Measurements from ENCODE around the gene TMEM54. TPM values are rescaled to one million over a fixed set of nuclear protein-coding genes. Genes with fewer than 3 reads are reported as not detected.

Gene TMEM54
- total RNA-seq, 2 donors from 2014 or later, result 1.4 to 2.0 TPM

- Mint-ChIP-seq H3K4me3 (no peak overlapping the region), H3K27ac (no peak overlapping the region), H3K36me3 (ENCODE audit: insufficient read depth in 2 of 2) (peaks cover 0 to 4% of the 10 kb centered on the region in 2 donors), H3K9me3 (no peaks in the 10 kb centered on the region), H3K27me3 (ENCODE audit: low read depth) (peaks cover 33% of the 10 kb centered on the region), H3K4me1 (ENCODE audit: low read depth) (no peaks in the 10 kb centered on the region)
- ATAC-seq (replicated peaks in 1 of 2) (no peak), DNase-seq (no peak)
Observed at GRCh38 chr1:32867671-32868070, 33.5 kb downstream of the TMEM54 start.

GRCh38 chr1:32867151-32867550, 34.0 kb downstream of the TMEM54 start:
- no peaks in the 10 kb centered on the region for H3K9me3 Mint-ChIP-seq
- DNase-seq (no peak), ATAC-seq (replicated peaks in 1 of 2) (no peak)
- H3K4me1 Mint-ChIP-seq (ENCODE audit: low read depth), result no peaks in the 10 kb centered on the region
- H3K27ac Mint-ChIP-seq, result no peak overlapping the region
- H3K4me3 Mint-ChIP-seq, result no peak overlapping the region
- H3K27me3 Mint-ChIP-seq (ENCODE audit: low read depth), result peaks cover 28% of the 10 kb centered on the region
- H3K36me3 Mint-ChIP-seq (ENCODE audit: insufficient read depth in 2 of 2), result peaks cover 0 to 4% of the 10 kb centered on the region in 2 donors

GRCh38 chr1:32865639-32866405, 35.4 kb downstream of the TMEM54 start:
- Mint-ChIP-seq H3K9me3 (no peaks in the 10 kb centered on the region), H3K27ac (no peak overlapping the region), H3K27me3 (ENCODE audit: low read depth) (peaks cover 16% of the 10 kb centered on the region), H3K4me3 (no peak overlapping the region), H3K36me3 (ENCODE audit: insufficient read depth in 2 of 2) (peaks cover 0 to 4% of the 10 kb centered on the region in 2 donors), H3K4me1 (ENCODE audit: low read depth) (no peaks in the 10 kb centered on the region)
- DNase-seq (no peak), ATAC-seq (replicated peaks in 1 of 2) (no peak)

DNA sequence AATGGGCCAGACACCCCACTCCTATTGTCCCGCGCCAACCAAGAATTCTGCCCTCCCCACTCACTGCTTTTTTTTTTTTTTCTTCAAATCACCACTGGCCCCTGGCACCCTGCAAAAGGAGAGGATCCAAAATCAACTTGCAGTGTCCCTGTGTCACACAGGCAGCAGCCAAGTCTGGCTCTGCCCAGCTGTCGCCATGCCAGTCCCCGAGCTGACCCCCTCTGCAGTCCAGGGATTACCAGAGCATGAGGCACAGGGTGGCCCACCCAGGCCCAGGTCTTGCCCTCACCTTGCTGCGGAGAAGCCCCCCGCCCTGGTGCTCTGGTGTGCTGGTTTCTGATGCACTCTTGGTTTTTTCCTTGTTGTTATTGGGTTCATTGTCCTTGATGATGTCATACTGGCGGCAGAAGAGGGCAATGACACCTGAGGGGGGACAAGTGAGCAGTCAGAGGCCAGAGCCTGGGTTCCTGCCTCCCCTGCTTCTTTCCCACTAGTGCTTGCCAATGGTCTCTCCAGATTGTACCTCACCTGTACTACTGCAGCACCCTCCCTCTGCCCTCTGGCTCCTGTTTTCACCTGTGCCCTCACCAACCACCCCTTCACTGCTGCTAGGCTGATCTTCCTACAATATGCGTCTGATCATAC, 36.7 kb downstream of the TMEM54 start:
- H3K4me1 Mint-ChIP-seq (ENCODE audit: low read depth), result no peaks in the 10 kb centered on the region
- peaks cover 7% of the 10 kb centered on the region for H3K27me3 Mint-ChIP-seq (ENCODE audit: low read depth)
- H3K4me3 Mint-ChIP-seq, result no peak overlapping the region
- no peak for DNase-seq
- peaks cover 0 to 4% of the 10 kb centered on the region in 2 donors for H3K36me3 Mint-ChIP-seq (ENCODE audit: insufficient read depth in 2 of 2)
- no peak for ATAC-seq (replicated peaks in 1 of 2)
- H3K9me3 Mint-ChIP-seq, result no peaks in the 10 kb centered on the region
- H3K27ac Mint-ChIP-seq, result no peak overlapping the region

- Mint-ChIP-seq H3K27me3 (ENCODE audit: low read depth) (peaks cover 1% of the 10 kb centered on the region), H3K27ac (no peak overlapping the region), H3K36me3 (ENCODE audit: insufficient read depth in 2 of 2) (peaks cover 0 to 4% of the 10 kb centered on the region in 2 donors), H3K4me3 (no peak overlapping the region), H3K4me1 (ENCODE audit: low read depth) (no peaks in the 10 kb centered on the region), H3K9me3 (no peaks in the 10 kb centered on the region)
- ATAC-seq (replicated peaks in 1 of 2) (no peak), DNase-seq (no peak)
Observed at GRCh38 chr1:32863881-32864245, 37.3 kb downstream of the TMEM54 start.

DNA sequence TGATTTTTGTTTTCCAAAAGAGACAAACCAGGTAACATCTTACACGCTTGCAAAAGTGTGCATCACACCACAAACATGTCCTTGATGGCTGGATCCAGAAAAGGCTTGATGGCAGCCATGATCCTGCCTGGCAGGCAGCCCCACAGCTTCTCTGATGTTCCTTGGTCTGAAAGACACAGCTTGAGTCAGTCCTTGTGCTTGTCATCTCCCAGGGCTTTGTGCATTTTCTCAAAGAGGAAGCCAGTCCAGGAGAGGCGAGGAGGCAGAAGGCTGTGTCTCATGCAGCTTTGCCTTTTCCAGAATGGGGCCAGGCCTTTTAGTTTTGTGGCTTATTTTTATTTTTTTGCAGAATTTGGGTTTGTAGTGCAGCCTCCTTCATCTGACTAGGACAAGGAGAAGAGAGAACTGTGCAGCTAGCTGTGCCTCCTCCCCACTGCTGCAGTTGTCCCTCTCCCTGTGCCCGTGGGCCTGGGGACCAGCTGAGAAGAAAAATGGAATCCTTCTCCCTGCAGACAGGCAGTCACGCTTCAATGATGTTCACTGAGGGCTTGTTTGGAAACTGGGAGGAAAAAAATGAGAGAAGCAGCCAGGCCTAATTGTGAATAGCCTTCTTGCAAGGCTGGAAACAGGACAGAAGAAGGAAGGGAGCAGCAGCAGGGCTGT, 37.8 kb downstream of the TMEM54 start:
- no peak for DNase-seq
- ATAC-seq (replicated peaks in 1 of 2), result no peak
- Mint-ChIP-seq H3K27me3 (ENCODE audit: low read depth) (no peaks in the 10 kb centered on the region), H3K9me3 (no peaks in the 10 kb centered on the region), H3K4me3 (no peak overlapping the region), H3K36me3 (ENCODE audit: insufficient read depth in 2 of 2) (peaks cover 0 to 2% of the 10 kb centered on the region in 2 donors), H3K27ac (no peak overlapping the region), H3K4me1 (ENCODE audit: low read depth) (no peaks in the 10 kb centered on the region)

DNA sequence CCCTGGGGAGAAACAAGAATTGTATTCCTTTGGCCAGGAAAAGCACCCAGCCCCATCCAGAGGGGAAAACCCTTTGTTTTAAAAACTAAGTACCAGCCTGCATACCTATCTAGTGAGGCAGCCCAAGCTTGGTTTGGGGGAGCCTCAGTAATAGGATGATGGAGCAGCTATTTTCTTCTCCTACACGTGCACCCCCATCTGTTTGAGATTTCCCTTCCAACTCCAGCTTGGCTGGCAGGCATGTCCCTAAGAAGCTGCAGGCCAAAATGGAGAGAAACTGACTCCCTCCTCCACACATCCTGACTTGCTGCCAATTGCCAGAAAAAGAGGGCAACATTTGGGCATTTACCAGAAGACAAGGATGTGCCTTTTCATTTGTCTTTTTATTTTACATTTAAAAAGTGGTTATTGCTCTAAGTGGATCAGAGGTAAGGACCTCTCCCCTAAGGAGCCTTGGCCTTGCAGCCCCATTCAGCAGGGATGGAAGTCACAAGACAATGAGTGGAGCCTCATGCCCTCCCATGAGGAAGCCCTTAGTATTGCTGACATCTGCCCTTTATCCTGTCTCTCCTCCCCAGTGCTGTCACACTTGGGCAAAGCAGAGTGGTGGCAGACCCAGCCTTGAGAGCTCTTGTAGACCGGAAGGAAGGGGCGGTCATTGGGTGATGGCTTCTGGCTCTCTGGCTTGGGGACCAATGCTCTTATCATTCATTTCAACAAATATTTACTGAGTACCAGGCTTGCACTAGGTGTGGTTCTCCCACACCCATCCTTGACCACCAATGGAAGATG, 39.1 kb downstream of the TMEM54 start:
- no peaks in the 10 kb centered on the region for H3K4me1 Mint-ChIP-seq (ENCODE audit: low read depth)
- H3K9me3 Mint-ChIP-seq, result no peaks in the 10 kb centered on the region
- ATAC-seq (replicated peaks in 1 of 2) (no peak), DNase-seq (no peak)
- no peaks in the 10 kb centered on the region for H3K27me3 Mint-ChIP-seq (ENCODE audit: low read depth)
- no peak overlapping the region for H3K27ac Mint-ChIP-seq
- H3K4me3 Mint-ChIP-seq, result no peak overlapping the region
- peaks cover 0 to 2% of the 10 kb centered on the region in 2 donors for H3K36me3 Mint-ChIP-seq (ENCODE audit: insufficient read depth in 2 of 2)

DNA sequence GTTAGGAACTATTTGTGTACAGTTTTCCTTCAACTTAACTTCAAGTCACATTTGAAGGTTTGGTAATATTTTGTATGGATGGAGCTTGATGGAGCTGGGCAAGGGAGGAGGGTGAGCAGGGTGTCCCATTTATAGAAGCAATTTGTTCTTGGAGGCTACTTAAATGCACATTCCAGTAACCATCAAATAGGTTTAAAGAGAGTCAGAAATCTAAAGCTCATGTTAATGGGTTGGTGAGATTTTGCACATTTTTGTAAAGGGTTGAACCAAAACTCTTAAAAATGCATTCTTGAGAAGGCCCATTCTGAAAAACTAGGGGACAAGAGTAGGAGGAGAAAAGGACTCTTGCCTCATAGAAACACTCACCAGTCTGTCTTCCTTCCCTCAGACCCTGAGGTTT, 40.6 kb downstream of the TMEM54 start:
- H3K4me3 Mint-ChIP-seq, result no peak overlapping the region
- H3K27me3 Mint-ChIP-seq (ENCODE audit: low read depth), result no peaks in the 10 kb centered on the region
- H3K27ac Mint-ChIP-seq, result no peak overlapping the region
- DNase-seq (no peak), ATAC-seq (replicated peaks in 1 of 2) (no peak)
- no peaks in the 10 kb centered on the region for H3K9me3 Mint-ChIP-seq
- peaks cover 0 to 9% of the 10 kb centered on the region in 2 donors for H3K36me3 Mint-ChIP-seq (ENCODE audit: insufficient read depth in 2 of 2)
- H3K4me1 Mint-ChIP-seq (ENCODE audit: low read depth), result no peaks in the 10 kb centered on the region

GRCh38 chr1:32859915-32860314, 41.3 kb downstream of the TMEM54 start:
- H3K9me3 Mint-ChIP-seq, result no peaks in the 10 kb centered on the region
- DNase-seq (no peak), ATAC-seq (replicated peaks in 1 of 2) (no peak)
- peaks cover 0 to 9% of the 10 kb centered on the region in 2 donors for H3K36me3 Mint-ChIP-seq (ENCODE audit: insufficient read depth in 2 of 2)
- no peak overlapping the region for H3K4me3 Mint-ChIP-seq
- no peak overlapping the region for H3K27ac Mint-ChIP-seq
- no peaks in the 10 kb centered on the region for H3K27me3 Mint-ChIP-seq (ENCODE audit: low read depth)
- H3K4me1 Mint-ChIP-seq (ENCODE audit: low read depth), result no peaks in the 10 kb centered on the region

GRCh38 chr1:32858791-32859190, 42.4 kb downstream of the TMEM54 start:
- DNase-seq, result no peak
- Mint-ChIP-seq H3K27me3 (ENCODE audit: low read depth) (no peaks in the 10 kb centered on the region), H3K27ac (no peak overlapping the region), H3K4me3 (no peak overlapping the region), H3K4me1 (ENCODE audit: low read depth) (no peaks in the 10 kb centered on the region), H3K36me3 (ENCODE audit: insufficient read depth in 2 of 2) (peaks cover 2 to 12% of the 10 kb centered on the region in 2 donors), H3K9me3 (no peaks in the 10 kb centered on the region)
- no peak for ATAC-seq (replicated peaks in 1 of 2)

- no peaks in the 10 kb centered on the region for H3K27me3 Mint-ChIP-seq (ENCODE audit: low read depth)
- ATAC-seq (replicated peaks in 1 of 2) (no peak), DNase-seq (no peak)
- H3K4me3 Mint-ChIP-seq, result no peak overlapping the region
- no peaks in the 10 kb centered on the region for H3K4me1 Mint-ChIP-seq (ENCODE audit: low read depth)
- H3K9me3 Mint-ChIP-seq, result no peaks in the 10 kb centered on the region
- H3K36me3 Mint-ChIP-seq (ENCODE audit: insufficient read depth in 2 of 2), result peaks cover 2 to 12% of the 10 kb centered on the region in 2 donors
- no peak overlapping the region for H3K27ac Mint-ChIP-seq
Observed at GRCh38 chr1:32858136-32858535, 43.1 kb downstream of the TMEM54 start.

- H3K9me3 Mint-ChIP-seq, result no peaks in the 10 kb centered on the region
- ATAC-seq (replicated peaks in 1 of 2), result no peak
- H3K36me3 Mint-ChIP-seq (ENCODE audit: insufficient read depth in 2 of 2), result peaks cover 2 to 9% of the 10 kb centered on the region in 2 donors
- H3K27me3 Mint-ChIP-seq (ENCODE audit: low read depth), result no peaks in the 10 kb centered on the region
- H3K4me3 Mint-ChIP-seq, result no peak overlapping the region
- H3K27ac Mint-ChIP-seq, result no peak overlapping the region
- H3K4me1 Mint-ChIP-seq (ENCODE audit: low read depth), result no peaks in the 10 kb centered on the region
- DNase-seq, result no peak
Observed at GRCh38 chr1:32855861-32856617, 45.1 kb downstream of the TMEM54 start.

Measured in activated T-cell treated with anti-CD3 and anti-CD28 coated beads, Interleukin-2, amount 50 U/mL, for 72 hours (primary cell).